ENCODE results near the gene MROH9. TPM values are rescaled to one million over a fixed set of nuclear protein-coding genes. Genes with fewer than 3 reads are reported as not detected.

Gene MROH9
- total and polyA plus RNA-seq, 9 of the 15 experiments (the other 6 are each of a cell fraction or from before 2014, with no cell fraction given), result not detected

GRCh38 chr1:170910273-170910672 is 25.1 kb upstream of the MROH9 start:
- no peaks in the 10 kb centered on the region for H3K79me2 ChIP-seq (ENCODE audit: control insufficient read depth, insufficient read depth, low read length)
- no peaks in the 10 kb centered on the region for H3K9me1 ChIP-seq (ENCODE audit: control insufficient read depth, insufficient read depth, low read length)
- H3K4me2 ChIP-seq (ENCODE audit: insufficient read depth, low read length), result no peak overlapping the region
- no peaks in the 10 kb centered on the region for H3K27me3 ChIP-seq (ENCODE audit: control insufficient read depth in 2 of 2, insufficient read depth in 2 of 2, low read length in 2 of 2)
- BruUV-seq (replicated peaks), result no TSS peak
- in situ Hi-C loops (cut with MboI) (no loop called here), intact Hi-C loops (cut with micrococcal nuclease) (no loop called here)
- H3K9me3 ChIP-seq (replicated peaks; ENCODE audit: control insufficient read depth, insufficient read depth, low read depth, low read length), result no peaks in the 10 kb centered on the region
- no peak overlapping the region for H3K4me3 ChIP-seq
- no peaks in the 10 kb centered on the region for H4K20me1 ChIP-seq (replicated peaks; ENCODE audit: control insufficient read depth, insufficient read depth, low read length)
- DNase-seq (ENCODE audit: extremely low read depth in 1 of 4, low spot score in 3 of 4) (no peak), ATAC-seq (no peak), FAIRE-seq (no peak)
- H3K4me1 ChIP-seq (replicated peaks in 1 of 2; ENCODE audit: control insufficient read depth in 2 of 2, insufficient read depth in 2 of 2, low read length in 2 of 2), result no peaks in the 10 kb centered on the region
- ChIA-PET POLR2A (no interaction called here), CTCF (ENCODE audit: low intra/inter-chr PET ratio) (no interaction called here)
- no peak overlapping the region for H3K27ac ChIP-seq (ENCODE audit: extremely low read depth, low read depth, low read length)
- no peak overlapping the region for H2AFZ ChIP-seq (ENCODE audit: low read depth, low read length)
- no peak overlapping the region for H3K9ac ChIP-seq (ENCODE audit: insufficient read depth in 1 of 2, low read depth in 2 of 2, low read length in 2 of 2)
- no peaks in the 10 kb centered on the region for H3K36me3 ChIP-seq (ENCODE audit: control insufficient read depth, insufficient read depth, low read length)
- TF ChIP-seq CHD1 (IDR thresholded peaks at IDR 0.05; ENCODE audit: low read length) (no peak), IRF1 (CRISPR knock-in tag; IDR thresholded peaks at IDR 0.05; ENCODE audit: borderline replicate concordance) (no peak), CTBP1 (IDR thresholded peaks at IDR 0.05; ENCODE audit: borderline replicate concordance) (no peak), TAL1 (IDR thresholded peaks at IDR 0.05) (no peak), GTF3C2 (IDR thresholded peaks at IDR 0.05; ENCODE audit: borderline replicate concordance, extremely low read depth, insufficient read length) (no peak), SREBF1 (IDR thresholded peaks at IDR 0.05; ENCODE audit: borderline replicate concordance, low read depth, low read length) (no peak), SLC30A9 (CRISPR knock-in tag; IDR thresholded peaks at IDR 0.05) (no peak), CTCFL (IDR thresholded peaks at IDR 0.05; ENCODE audit: borderline replicate concordance, insufficient read depth, low read depth, low read length, poor library complexity, severe bottlenecking) (no peak), RREB1 (CRISPR knock-in tag; IDR thresholded peaks at IDR 0.05) (no peak), PCBP2 (IDR thresholded peaks at IDR 0.05; ENCODE audit: low read depth, low read length, poor library complexity, severe bottlenecking) (no peak)

Data from K562 (cell line).